Mesendoderm (in vitro differentiated cells): ENCODE results near the gene MCTP2.
"Not testable (repeated sequence)": the region's sequence is repeated elsewhere in the genome, so short reads cannot be mapped to it uniquely, and the experiment has no call there.

Experiments
- DNase-seq: peaks from one replicate; pipeline ENCODE4 v3.0.0; 2013
- H2AK5ac ChIP-seq: 2 replicates; pipeline ENCODE4 v1.6.1; 2013; ENCODE audit warnings: low read length, inconsistent platforms
- H2BK120ac ChIP-seq: 2 replicates; pipeline ENCODE4 v1.6.1; 2013; ENCODE audit warnings: low read depth, mild to moderate bottlenecking, low read length, moderate library complexity, mixed read lengths
- H2BK15ac ChIP-seq: replicated peaks from 2 replicates; pipeline ENCODE4 v1.6.1; 2013; ENCODE audit warnings: low read depth, mild to moderate bottlenecking, moderate library complexity
- H2BK5ac ChIP-seq: 2 replicates; pipeline ENCODE4 v1.6.1; 2013; ENCODE audit warnings: low read length, inconsistent platforms
- H3K18ac ChIP-seq: 2 replicates; pipeline ENCODE4 v1.6.1; 2013; ENCODE audit warnings: mild to moderate bottlenecking, low read length, mixed read lengths
- H3K23ac ChIP-seq: one replicate; pipeline ENCODE4 v1.6.1; 2013; ENCODE audit warnings: low read length
- H3K27ac ChIP-seq: 2 replicates; pipeline ENCODE4 v1.5.1; 2013; ENCODE audit warnings: low read depth, mild to moderate bottlenecking, inconsistent platforms, low read length, moderate library complexity
- H3K27me3 ChIP-seq: 2 replicates; pipeline ENCODE4 v1.6.1; 2013; ENCODE audit warnings: low read length, control low read depth, mild to moderate bottlenecking, inconsistent platforms; ENCODE audit not compliant: insufficient read depth, poor library complexity
- H3K36me3 ChIP-seq: 2 replicates; pipeline ENCODE4 v1.6.1; 2013; ENCODE audit warnings: low read length, inconsistent platforms; ENCODE audit not compliant: control insufficient read depth, insufficient read depth
- H3K4ac ChIP-seq: one replicate; pipeline ENCODE4 v1.6.1; 2013; ENCODE audit warnings: low read depth, mild to moderate bottlenecking, low read length, moderate library complexity
- H3K4me1 ChIP-seq: 2 replicates; pipeline ENCODE4 v1.6.1; 2013; ENCODE audit warnings: low read depth, low read length, inconsistent platforms; ENCODE audit not compliant: control insufficient read depth
- H3K4me2 ChIP-seq: 2 replicates; pipeline ENCODE4 v1.6.1; 2013; ENCODE audit warnings: low read length
- H3K4me3 ChIP-seq: 2 replicates; pipeline ENCODE4 v1.5.1; 2013; ENCODE audit warnings: mild to moderate bottlenecking, low read length
- H3K56ac ChIP-seq: one replicate; pipeline ENCODE4 v1.6.1; 2013; ENCODE audit warnings: low read length
- H3K79me1 ChIP-seq: 2 replicates; pipeline ENCODE4 v1.6.1; 2013; ENCODE audit warnings: low read length, inconsistent platforms
- H3K79me2 ChIP-seq: 2 replicates; pipeline ENCODE4 v1.6.1; 2013; ENCODE audit warnings: mild to moderate bottlenecking, low read length; ENCODE audit not compliant: control insufficient read depth, insufficient read depth
- H3K9ac ChIP-seq: 2 replicates; pipeline ENCODE4 v1.6.1; 2013; ENCODE audit warnings: low read length, inconsistent platforms
- H4K5ac ChIP-seq: one replicate; pipeline ENCODE4 v1.6.1; 2013; ENCODE audit warnings: low read length
- H4K8ac ChIP-seq: one replicate; pipeline ENCODE4 v1.6.1; 2013; ENCODE audit warnings: low read depth, mild to moderate bottlenecking, control low read depth, low read length, moderate library complexity
- WGBS: extraction: QIAGEN DNeasy Blood & Tissue Kit; methylation state at CpG from one replicate; pipeline ENCODE4 v1.1.7; 2013; ENCODE audit warnings: low lambda C conversion rate, missing lambda C conversion rate; ENCODE audit not compliant: insufficient coverage; ENCODE audit errors: extremely low coverage; 5-methylcytosine and 5-hydroxymethylcytosine counted together

MCTP2 gene

GRCh38 chr15:94252906-94253491 lies 21.6 kb downstream of the MCTP2 start:
- no peak overlapping the region for H3K4ac ChIP-seq
- no peaks in the 10 kb centered on the region for H3K79me2 ChIP-seq
- H2BK120ac ChIP-seq, result no peak overlapping the region
- H2BK15ac ChIP-seq, result no peak overlapping the region
- H3K4me3 ChIP-seq, result no peak overlapping the region
- H3K27ac ChIP-seq, result no peak overlapping the region
- H2AK5ac ChIP-seq, result no peak overlapping the region
- H4K8ac ChIP-seq, result no peak overlapping the region
- WGBS, result no CpG with 5 or more reads among the region's 2 CpGs
- H3K27me3 ChIP-seq, result no peaks in the 10 kb centered on the region
- DNase-seq, result no peak
- H2BK5ac ChIP-seq, result no peak overlapping the region
- no peaks in the 10 kb centered on the region for H3K79me1 ChIP-seq
- no peak overlapping the region for H3K9ac ChIP-seq
- H4K5ac ChIP-seq, result no peak overlapping the region
- H3K18ac ChIP-seq, result no peak overlapping the region
- H3K4me2 ChIP-seq, result no peak overlapping the region
- no peaks in the 10 kb centered on the region for H3K4me1 ChIP-seq
- H3K36me3 ChIP-seq, result no peaks in the 10 kb centered on the region
- no peak overlapping the region for H3K23ac ChIP-seq
- H3K56ac ChIP-seq, result no peak overlapping the region

DNA sequence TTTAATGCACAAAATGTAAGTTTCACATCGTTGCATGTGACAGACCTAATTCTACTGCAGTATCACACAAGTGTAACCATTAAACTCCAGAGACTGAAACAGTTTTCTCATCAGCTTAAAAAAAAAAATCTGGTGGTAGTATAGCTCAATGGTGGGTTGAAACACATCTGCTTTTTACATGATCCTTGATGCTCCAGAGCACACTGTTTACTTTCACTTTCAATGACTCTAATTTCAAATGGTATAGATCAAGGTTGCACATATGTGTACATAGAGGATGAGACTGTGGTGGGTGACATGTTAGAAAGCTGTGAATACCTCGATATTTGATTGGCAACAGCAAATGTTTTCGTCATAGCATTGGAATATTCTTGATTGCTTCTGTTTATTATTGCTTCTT lies 22.4 kb downstream of the MCTP2 start:
- H2BK120ac ChIP-seq, result no peak overlapping the region

DNA sequence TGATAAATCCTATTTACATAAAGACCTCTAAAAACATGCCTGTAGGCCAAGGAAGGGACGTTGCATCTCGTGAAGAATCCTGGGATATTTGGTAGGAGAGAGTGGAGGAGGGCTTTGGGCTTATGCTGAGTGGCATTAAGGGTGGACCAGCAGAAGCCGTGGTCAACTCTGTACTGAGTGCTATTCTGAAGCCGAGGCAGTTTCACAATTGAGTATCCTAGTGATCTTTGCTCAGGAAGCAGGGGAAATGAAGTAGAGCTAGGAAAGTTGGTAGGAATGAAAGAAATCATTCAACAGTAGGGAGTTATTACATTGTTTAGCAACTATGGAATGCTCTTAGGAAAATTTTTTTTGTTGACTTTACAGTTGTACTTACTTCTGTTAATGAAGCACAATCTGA lies 24.2 kb downstream of the MCTP2 start:
- Histone ChIP-seq H3K18ac (no peak overlapping the region), H2BK15ac (no peak overlapping the region), H3K79me2 (no peaks in the 10 kb centered on the region), H3K4me3 (no peak overlapping the region), H3K27ac (no peak overlapping the region), H3K4me2 (no peak overlapping the region), H3K4ac (no peak overlapping the region), H3K79me1 (no peaks in the 10 kb centered on the region), H3K4me1 (no peaks in the 10 kb centered on the region), H4K5ac (no peak overlapping the region), H3K23ac (no peak overlapping the region), H3K56ac (no peak overlapping the region), H4K8ac (no peak overlapping the region), H3K9ac (no peak overlapping the region), H3K27me3 (no peaks in the 10 kb centered on the region), H3K36me3 (no peaks in the 10 kb centered on the region), H2AK5ac (no peak overlapping the region), H2BK120ac (no peak overlapping the region), H2BK5ac (no peak overlapping the region)
- no peak for DNase-seq
- no CpG with 5 or more reads among the region's 4 CpGs for WGBS

More for the DNA sequence above, 22.4 kb downstream of the MCTP2 start:
- Histone ChIP-seq H3K36me3 (no peaks in the 10 kb centered on the region), H3K79me1 (no peaks in the 10 kb centered on the region), H3K23ac (no peak overlapping the region), H3K18ac (no peak overlapping the region), H2BK5ac (no peak overlapping the region), H3K56ac (no peak overlapping the region), H3K79me2 (no peaks in the 10 kb centered on the region), H2AK5ac (no peak overlapping the region), H4K5ac (no peak overlapping the region), H3K4me1 (no peaks in the 10 kb centered on the region), H3K9ac (no peak overlapping the region), H3K4me3 (no peak overlapping the region), H2BK15ac (no peak overlapping the region), H3K4ac (no peak overlapping the region), H3K4me2 (no peak overlapping the region), H4K8ac (no peak overlapping the region), H3K27ac (no peak overlapping the region), H3K27me3 (no peaks in the 10 kb centered on the region)
- no peak for DNase-seq
- no CpG with 5 or more reads among the region's 3 CpGs for WGBS

DNA sequence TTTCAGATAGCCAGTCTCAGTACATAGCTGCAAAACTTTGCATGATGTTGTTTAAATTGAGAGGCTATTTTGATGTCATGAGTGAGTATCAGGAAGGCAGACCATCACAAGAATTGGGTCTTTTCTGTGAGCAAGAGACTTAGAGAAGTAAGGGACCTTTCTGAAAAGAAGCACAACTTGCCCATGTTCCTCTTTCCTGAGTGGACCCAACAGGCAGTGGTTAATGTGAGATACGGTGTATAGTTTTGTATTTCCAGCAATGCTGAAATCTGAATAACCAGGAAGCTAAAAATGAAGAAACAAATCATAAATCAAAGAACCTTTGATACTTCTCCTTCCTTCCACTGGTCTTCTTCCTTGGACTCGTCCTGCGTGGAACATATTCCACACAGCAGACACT lies 25.1 kb downstream of the MCTP2 start:
- no peak overlapping the region for H2BK5ac ChIP-seq
- H3K18ac ChIP-seq, result no peak overlapping the region
- H3K4ac ChIP-seq, result no peak overlapping the region
- no peak overlapping the region for H3K4me3 ChIP-seq
- H2AK5ac ChIP-seq, result no peak overlapping the region
- no peak overlapping the region for H2BK15ac ChIP-seq
- no peak for DNase-seq
- no peak overlapping the region for H2BK120ac ChIP-seq
- H3K27ac ChIP-seq, result no peak overlapping the region
- no peak overlapping the region for H4K8ac ChIP-seq
- H3K9ac ChIP-seq, result no peak overlapping the region
- H3K36me3 ChIP-seq, result no peaks in the 10 kb centered on the region
- no peaks in the 10 kb centered on the region for H3K79me1 ChIP-seq
- H3K4me1 ChIP-seq, result no peaks in the 10 kb centered on the region
- H3K23ac ChIP-seq, result no peak overlapping the region
- WGBS, result no CpG with 5 or more reads among the region's 3 CpGs
- no peaks in the 10 kb centered on the region for H3K79me2 ChIP-seq
- H3K56ac ChIP-seq, result no peak overlapping the region
- H4K5ac ChIP-seq, result no peak overlapping the region
- no peaks in the 10 kb centered on the region for H3K27me3 ChIP-seq
- H3K4me2 ChIP-seq, result no peak overlapping the region

- H3K23ac ChIP-seq, H2BK120ac ChIP-seq, H4K5ac ChIP-seq, H3K4me1 ChIP-seq, H3K4me3 ChIP-seq, H3K9ac ChIP-seq, H3K56ac ChIP-seq, H3K4me2 ChIP-seq, H2AK5ac ChIP-seq, H4K8ac ChIP-seq, H3K4ac ChIP-seq, H3K27me3 ChIP-seq, H2BK15ac ChIP-seq, H2BK5ac ChIP-seq, H3K27ac ChIP-seq, H3K36me3 ChIP-seq, H3K18ac ChIP-seq, H3K79me1 ChIP-seq, DNase-seq, H3K79me2 ChIP-seq: not testable (repeated sequence)
- no CpG with 5 or more reads among the region's 7 CpGs for WGBS
Observed at GRCh38 chr15:94257776-94258175, 26.4 kb downstream of the MCTP2 start.

GRCh38 chr15:94258246-94258645 lies 26.9 kb downstream of the MCTP2 start:
- Histone ChIP-seq H3K56ac (no peak overlapping the region), H2AK5ac (no peak overlapping the region), H3K79me1 (no peaks in the 10 kb centered on the region), H3K27ac (no peak overlapping the region), H3K27me3 (no peaks in the 10 kb centered on the region), H3K4ac (no peak overlapping the region), H3K23ac (no peak overlapping the region), H2BK5ac (no peak overlapping the region), H4K5ac (no peak overlapping the region), H2BK120ac (no peak overlapping the region), H3K4me2 (no peak overlapping the region), H3K4me3 (no peak overlapping the region), H3K36me3 (no peaks in the 10 kb centered on the region), H4K8ac (no peak overlapping the region), H3K18ac (no peak overlapping the region), H3K9ac (no peak overlapping the region), H3K4me1 (no peaks in the 10 kb centered on the region), H3K79me2 (no peaks in the 10 kb centered on the region), H2BK15ac (no peak overlapping the region)
- no peak for DNase-seq
- no CpG with 5 or more reads among the region's 2 CpGs for WGBS
